ENCODE measurements around the gene GRK6.

- TF ChIP-seq POLR2A (IDR thresholded peaks at IDR 0.05), result no peak
- TF ChIP-seq, protein P1, sequence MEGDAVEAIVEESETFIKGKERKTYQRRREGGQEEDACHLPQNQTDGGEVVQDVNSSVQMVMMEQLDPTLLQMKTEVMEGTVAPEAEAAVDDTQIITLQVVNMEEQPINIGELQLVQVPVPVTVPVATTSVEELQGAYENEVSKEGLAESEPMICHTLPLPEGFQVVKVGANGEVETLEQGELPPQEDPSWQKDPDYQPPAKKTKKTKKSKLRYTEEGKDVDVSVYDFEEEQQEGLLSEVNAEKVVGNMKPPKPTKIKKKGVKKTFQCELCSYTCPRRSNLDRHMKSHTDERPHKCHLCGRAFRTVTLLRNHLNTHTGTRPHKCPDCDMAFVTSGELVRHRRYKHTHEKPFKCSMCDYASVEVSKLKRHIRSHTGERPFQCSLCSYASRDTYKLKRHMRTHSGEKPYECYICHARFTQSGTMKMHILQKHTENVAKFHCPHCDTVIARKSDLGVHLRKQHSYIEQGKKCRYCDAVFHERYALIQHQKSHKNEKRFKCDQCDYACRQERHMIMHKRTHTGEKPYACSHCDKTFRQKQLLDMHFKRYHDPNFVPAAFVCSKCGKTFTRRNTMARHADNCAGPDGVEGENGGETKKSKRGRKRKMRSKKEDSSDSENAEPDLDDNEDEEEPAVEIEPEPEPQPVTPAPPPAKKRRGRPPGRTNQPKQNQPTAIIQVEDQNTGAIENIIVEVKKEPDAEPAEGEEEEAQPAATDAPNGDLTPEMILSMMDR (IDR thresholded peaks at IDR 0.05), result no peak
- TF ChIP-seq POLR2AphosphoS5 (IDR thresholded peaks at IDR 0.05; ENCODE audit: insufficient read depth in 1 of 2, low read depth in 1 of 2), result no peak
These were observed 11.1 kb downstream of the GRK6 start for GRCh38 chr5:177437623-177438022.

Measured in vagina (tissue), 2 donors.